WERI-Rb-1 (cell line): Measurements from ENCODE around the gene VAV2.
"Not testable (repeated sequence)": the region's sequence is repeated elsewhere in the genome, so short reads cannot be mapped to it uniquely, and the experiment has no call there.

Experiments used
- DNase-seq: peaks from one replicate; pipeline ENCODE4 v3.0.0-alpha.2; 2020
- H3K27ac ChIP-seq: fragments of 250-450 bp; sonication (Bioruptor Pico); 2 replicates; pipeline ENCODE4 v1.5.1; 2020; ENCODE audit warnings: mild to moderate bottlenecking, moderate library complexity
- H3K27me3 ChIP-seq: fragments of 250-450 bp; sonication (Bioruptor Pico); 2 replicates; pipeline ENCODE4 v1.5.1; 2021; ENCODE audit warnings: mild to moderate bottlenecking, low read depth, moderate library complexity; ENCODE audit not compliant: insufficient read depth, severe bottlenecking
- H3K36me3 ChIP-seq: fragments of 250-450 bp; sonication (Bioruptor Pico); 2 replicates; pipeline ENCODE4 v1.5.1; 2020; ENCODE audit warnings: mild to moderate bottlenecking, moderate library complexity
- H3K4me3 ChIP-seq: 2 replicates; pipeline ENCODE4 v1.5.1; 2011; ENCODE audit warnings: low read depth, mild to moderate bottlenecking, control low read depth, low read length
- H3K9me3 ChIP-seq: fragments of 250-450 bp; sonication (Bioruptor Pico); 2 replicates; pipeline ENCODE4 v1.5.1; 2021; ENCODE audit warnings: mild to moderate bottlenecking, moderate library complexity; ENCODE audit not compliant: severe bottlenecking
- TF ChIP-seq, protein P1 (sequence below): IDR thresholded peaks from 2 replicates; pipeline ENCODE4 v1.5.1; 2011; ENCODE audit warnings: low read depth, mild to moderate bottlenecking, control low read depth, inconsistent platforms, low read length

The VAV2 gene

DNA sequence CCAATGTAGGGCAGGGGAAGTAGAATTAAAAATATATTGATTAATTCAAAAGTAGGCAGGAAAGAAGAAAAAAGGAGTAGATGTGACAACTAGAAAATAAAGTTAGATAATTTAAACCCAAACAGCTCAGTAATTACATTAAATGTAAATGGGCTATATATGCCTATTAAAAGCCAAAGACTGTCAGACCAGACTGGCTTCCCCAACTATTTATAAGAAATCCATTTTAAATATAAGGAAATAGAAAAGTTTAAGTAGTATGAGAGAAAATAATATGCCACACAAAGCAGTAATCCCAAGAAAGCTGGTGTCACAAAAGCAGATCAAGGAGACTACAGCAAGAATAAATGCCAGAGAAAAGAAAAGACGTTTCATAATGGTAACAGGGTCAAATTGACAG is 225.1 kb downstream of the VAV2 start:
- Histone ChIP-seq H3K36me3 (peaks cover 55% of the 10 kb centered on the region), H3K4me3 (no peak overlapping the region), H3K9me3 (peaks cover 8% of the 10 kb centered on the region), H3K27me3 (no peaks in the 10 kb centered on the region), H3K27ac (no peak overlapping the region)
- no peak for DNase-seq
- TF ChIP-seq, protein P1, sequence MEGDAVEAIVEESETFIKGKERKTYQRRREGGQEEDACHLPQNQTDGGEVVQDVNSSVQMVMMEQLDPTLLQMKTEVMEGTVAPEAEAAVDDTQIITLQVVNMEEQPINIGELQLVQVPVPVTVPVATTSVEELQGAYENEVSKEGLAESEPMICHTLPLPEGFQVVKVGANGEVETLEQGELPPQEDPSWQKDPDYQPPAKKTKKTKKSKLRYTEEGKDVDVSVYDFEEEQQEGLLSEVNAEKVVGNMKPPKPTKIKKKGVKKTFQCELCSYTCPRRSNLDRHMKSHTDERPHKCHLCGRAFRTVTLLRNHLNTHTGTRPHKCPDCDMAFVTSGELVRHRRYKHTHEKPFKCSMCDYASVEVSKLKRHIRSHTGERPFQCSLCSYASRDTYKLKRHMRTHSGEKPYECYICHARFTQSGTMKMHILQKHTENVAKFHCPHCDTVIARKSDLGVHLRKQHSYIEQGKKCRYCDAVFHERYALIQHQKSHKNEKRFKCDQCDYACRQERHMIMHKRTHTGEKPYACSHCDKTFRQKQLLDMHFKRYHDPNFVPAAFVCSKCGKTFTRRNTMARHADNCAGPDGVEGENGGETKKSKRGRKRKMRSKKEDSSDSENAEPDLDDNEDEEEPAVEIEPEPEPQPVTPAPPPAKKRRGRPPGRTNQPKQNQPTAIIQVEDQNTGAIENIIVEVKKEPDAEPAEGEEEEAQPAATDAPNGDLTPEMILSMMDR = no peak

DNA sequence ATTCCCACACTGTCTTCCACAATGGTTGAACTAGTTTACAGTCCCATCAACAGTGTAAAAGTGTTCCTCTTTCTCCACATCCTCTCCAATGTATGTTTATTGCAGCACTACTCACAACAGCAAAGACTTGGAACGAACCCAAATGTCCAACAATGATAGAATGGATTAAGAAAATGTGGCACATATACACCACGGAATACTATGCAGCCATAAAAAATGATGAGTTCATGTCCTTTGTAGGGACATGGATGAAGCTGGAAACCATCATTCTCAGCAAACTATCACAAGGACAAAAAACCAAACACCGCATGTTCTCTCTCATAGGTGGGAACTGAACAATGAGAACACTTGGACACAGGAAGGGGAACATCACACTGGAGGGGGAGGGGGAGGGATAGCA is 225.9 kb downstream of the VAV2 start:
- H3K9me3 ChIP-seq, H3K27me3 ChIP-seq, H3K4me3 ChIP-seq, H3K27ac ChIP-seq, DNase-seq: not testable (repeated sequence)
- H3K36me3 ChIP-seq = peaks cover 52% of the 10 kb centered on the region

DNA sequence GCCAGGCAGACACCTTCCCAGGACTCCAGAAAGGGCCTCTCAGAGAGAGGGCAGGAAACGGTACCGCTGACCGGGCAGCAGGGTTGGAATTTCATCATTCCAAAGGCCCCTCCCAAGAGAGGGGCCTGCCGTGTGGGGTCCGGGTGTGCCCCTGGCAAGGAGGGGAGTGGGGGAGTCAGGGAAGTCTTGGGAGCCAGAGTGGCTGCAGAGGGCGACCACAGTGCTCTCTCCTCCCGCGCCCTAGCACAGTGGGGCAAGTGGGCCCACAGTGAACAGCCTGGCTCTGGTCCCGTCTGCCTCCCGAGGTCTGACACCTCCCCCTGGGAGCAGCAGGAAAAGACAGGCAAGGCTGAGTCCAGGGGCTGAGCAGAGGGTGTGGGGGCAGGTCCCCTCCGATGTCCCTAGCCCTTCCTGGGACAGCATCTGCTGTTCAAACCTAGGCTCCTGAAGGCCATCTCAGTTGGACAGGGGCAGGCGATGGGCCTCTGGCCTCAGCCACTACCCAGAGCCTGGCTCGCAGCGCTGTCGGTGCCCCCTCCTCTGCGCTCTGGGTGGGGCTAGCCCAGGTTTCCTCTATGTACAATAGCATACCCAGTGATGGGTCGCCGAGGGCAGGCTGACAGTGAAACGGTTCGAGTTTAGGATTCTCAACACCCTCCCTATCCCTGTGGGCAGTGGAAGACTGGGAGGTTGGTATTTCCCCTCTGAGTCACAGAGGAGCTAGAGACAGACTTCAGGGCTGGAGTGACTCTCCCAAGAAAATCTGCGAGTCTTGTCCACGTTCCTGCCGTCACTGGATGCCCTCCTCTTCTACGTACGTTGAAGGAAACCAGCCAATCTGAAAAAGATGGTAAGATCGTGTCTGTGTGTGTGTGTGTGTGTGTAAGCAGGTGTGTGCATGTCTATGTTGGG is 228.6 kb downstream of the VAV2 start:
- Histone ChIP-seq H3K36me3 (peaks cover 44% of the 10 kb centered on the region), H3K27me3 (no peaks in the 10 kb centered on the region), H3K4me3 (no peak overlapping the region), H3K9me3 (peaks cover 8% of the 10 kb centered on the region), H3K27ac (no peak overlapping the region)
- no peak for DNase-seq
- TF ChIP-seq, protein P1 = no peak

DNA sequence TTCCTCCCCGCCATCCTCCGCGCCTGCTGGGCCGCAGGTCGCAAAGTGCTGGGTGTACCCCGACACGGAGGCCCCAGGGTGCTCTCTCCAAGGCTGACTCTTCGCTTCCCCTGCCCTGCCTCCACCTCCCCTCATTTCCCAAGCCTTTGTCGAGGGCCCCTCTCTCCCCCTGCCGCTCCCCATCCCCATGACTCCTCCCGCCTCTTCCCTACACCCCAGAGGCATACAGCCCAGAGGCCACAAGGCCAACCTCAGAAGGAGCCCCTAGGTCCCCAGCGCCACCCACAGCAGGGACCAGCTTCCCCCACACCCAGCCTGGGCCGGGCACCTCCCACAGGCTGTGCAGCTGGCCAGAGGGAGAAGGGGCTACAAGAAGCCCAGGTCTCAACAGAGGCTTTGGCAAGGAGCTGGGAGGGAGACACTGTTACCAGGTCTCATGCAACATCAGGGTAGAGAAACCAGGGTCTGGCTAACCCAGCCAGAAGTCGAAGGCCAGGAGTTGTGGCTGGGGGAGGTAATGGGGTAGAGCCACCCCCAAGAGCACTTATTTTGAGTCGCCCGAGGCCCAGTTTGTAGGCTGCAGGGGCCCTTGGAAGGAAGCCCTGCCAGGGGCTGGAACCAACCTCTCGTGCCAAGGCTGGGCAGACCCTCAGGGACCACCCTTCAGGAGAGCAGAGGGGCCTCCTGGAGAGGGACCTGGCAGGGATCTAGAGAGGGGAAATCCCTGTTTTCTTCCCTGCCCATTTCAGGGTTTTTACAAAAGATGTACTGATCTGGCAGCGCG is 229.4 kb downstream of the VAV2 start:
- peaks cover 41% of the 10 kb centered on the region for H3K36me3 ChIP-seq
- H3K27me3 ChIP-seq = no peaks in the 10 kb centered on the region
- TF ChIP-seq, protein P1 = no peak
- peaks cover 8% of the 10 kb centered on the region for H3K9me3 ChIP-seq
- no peak overlapping the region for H3K27ac ChIP-seq
- DNase-seq = no peak
- H3K4me3 ChIP-seq = no peak overlapping the region

DNA sequence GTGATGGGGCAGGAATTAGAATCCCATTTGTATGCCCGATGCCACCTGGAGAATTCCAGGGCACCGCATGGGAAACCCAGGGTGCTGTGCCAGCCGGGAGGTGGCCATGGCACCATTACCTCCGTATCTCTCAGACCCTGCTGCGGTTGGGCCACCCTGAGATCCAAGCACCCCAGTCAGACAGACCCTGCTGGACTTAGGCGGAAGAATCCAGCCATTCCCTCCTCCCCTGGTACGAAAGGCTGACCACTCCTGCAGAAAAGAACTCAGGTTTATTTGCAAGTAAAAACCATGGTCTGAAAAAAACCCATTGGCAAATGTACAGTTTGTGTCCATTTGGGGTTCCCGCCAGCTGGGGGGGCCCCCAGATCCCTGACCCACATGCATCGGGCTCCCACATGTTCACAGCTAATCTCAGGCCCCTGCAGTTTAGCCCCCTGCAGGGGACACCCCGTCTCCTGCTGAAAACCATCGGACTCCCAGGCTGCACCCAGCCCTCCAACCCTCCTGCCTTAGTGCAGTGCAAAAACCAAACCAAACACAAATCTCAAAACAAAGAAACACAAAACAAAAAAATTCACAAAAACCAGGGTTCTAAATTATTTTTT is 230.4 kb downstream of the VAV2 start:
- TF ChIP-seq, protein P1 = no peak
- H3K27ac ChIP-seq = no peak overlapping the region

More for the DNA sequence above, 230.4 kb downstream of the VAV2 start:
- DNase-seq = peak; percentile 1
- Histone ChIP-seq H3K4me3 (no peak overlapping the region), H3K9me3 (peaks cover 2% of the 10 kb centered on the region), H3K27me3 (no peaks in the 10 kb centered on the region), H3K36me3 (peaks cover 32% of the 10 kb centered on the region)
